ENCODE results near the gene CTDP1. TPM values are rescaled to one million over a fixed set of nuclear protein-coding genes. Genes with fewer than 3 reads are reported as not detected.
A peak's percentile ranks its signal among the peaks of the same experiment; 100 is the strongest.
"Not testable (repeated sequence)": the region's sequence is repeated elsewhere in the genome, so short reads cannot be mapped to it uniquely, and the experiment has no call there.

Gene CTDP1
- total RNA-seq, 1 donor from 2014 or later = 15.7 TPM

- ATAC-seq (no peak), DNase-seq (ENCODE audit: low spot score) (no peak)
- intact Hi-C loops (cut with DNase I) = no loop called here
Observed at GRCh38 chr18:79749251-79750191, 69.9 kb downstream of the CTDP1 start.

GRCh38 chr18:79750980-79751571 lies 71.5 kb downstream of the CTDP1 start:
- intact Hi-C loops (cut with DNase I) = no loop called here
- DNase-seq (ENCODE audit: low spot score) = peak; percentile 46
- ATAC-seq = no peak

GRCh38 chr18:79751918-79752578 lies 72.4 kb downstream of the CTDP1 start:
- DNase-seq (ENCODE audit: low spot score); intact Hi-C loops (cut with DNase I); ATAC-seq: not testable (repeated sequence)

- ATAC-seq; DNase-seq (ENCODE audit: low spot score); intact Hi-C loops (cut with DNase I): not testable (repeated sequence)
Observed at GRCh38 chr18:79752946-79753345, 73.3 kb downstream of the CTDP1 start.

GRCh38 chr18:79753391-79753851 lies 73.8 kb downstream of the CTDP1 start:
- ATAC-seq (no peak), DNase-seq (ENCODE audit: low spot score) (no peak)
- intact Hi-C loops (cut with DNase I) = no loop called here

- intact Hi-C loops (cut with DNase I) = no loop called here
- no peak for DNase-seq (ENCODE audit: low spot score)
- no peak for ATAC-seq
Observed at GRCh38 chr18:79754022-79754761, 74.6 kb downstream of the CTDP1 start.

GRCh38 chr18:79754831-79755351 lies 75.3 kb downstream of the CTDP1 start:
- ATAC-seq (no peak), DNase-seq (ENCODE audit: low spot score) (no peak)
- intact Hi-C loops (cut with DNase I) = no loop called here

GRCh38 chr18:79755496-79756142 lies 76.0 kb downstream of the CTDP1 start:
- ATAC-seq (no peak), DNase-seq (ENCODE audit: low spot score) (peak; percentile 49)
- intact Hi-C loops (cut with DNase I) = no loop called here

GRCh38 chr18:79756143-79756500 lies 76.5 kb downstream of the CTDP1 start:
- ATAC-seq (no peak), DNase-seq (ENCODE audit: low spot score) (peak; percentile 46)
- intact Hi-C loops (cut with DNase I) = no loop called here

GRCh38 chr18:79756826-79757225 lies 77.2 kb downstream of the CTDP1 start:
- no peak for ATAC-seq
- intact Hi-C loops (cut with DNase I) = no loop called here
- peak; percentile 40 for DNase-seq (ENCODE audit: low spot score)

GRCh38 chr18:79760348-79760747 lies 80.7 kb downstream of the CTDP1 start:
- DNase-seq (ENCODE audit: low spot score) = no peak
- intact Hi-C loops (cut with DNase I) = no loop called here
- ATAC-seq = no peak

- intact Hi-C loops (cut with DNase I) = no loop called here
- DNase-seq (ENCODE audit: low spot score) (no peak), ATAC-seq (no peak)
Observed at GRCh38 chr18:79760881-79761280, 81.3 kb downstream of the CTDP1 start.

- DNase-seq (ENCODE audit: low spot score) (peak; percentile 8), ATAC-seq (no peak)
- intact Hi-C loops (cut with DNase I) = no loop called here
Observed at GRCh38 chr18:79763407-79763806, 83.8 kb downstream of the CTDP1 start.

GRCh38 chr18:79764131-79764530 lies 84.5 kb downstream of the CTDP1 start:
- ATAC-seq (no peak), DNase-seq (ENCODE audit: low spot score) (no peak)
- intact Hi-C loops (cut with DNase I) = no loop called here

GRCh38 chr18:79765491-79766245 lies 86.1 kb downstream of the CTDP1 start:
- intact Hi-C loops (cut with DNase I) = no loop called here
- ATAC-seq = no peak
- DNase-seq (ENCODE audit: low spot score) = peak; percentile 52

GRCh38 chr18:79766308-79766707 lies 86.7 kb downstream of the CTDP1 start:
- DNase-seq (ENCODE audit: low spot score) (peak; percentile 40), ATAC-seq (no peak)
- intact Hi-C loops (cut with DNase I) = no loop called here

- no peak for ATAC-seq
- intact Hi-C loops (cut with DNase I) = no loop called here
- DNase-seq (ENCODE audit: low spot score) = no peak
Observed at GRCh38 chr18:79768745-79769144, 89.1 kb downstream of the CTDP1 start.

All from sciatic nerve (tissue), 2 donors.